Fibroblast of mammary gland (primary cell): ENCODE data around the gene SP3.

Source experiments
- DNase-seq: peaks from one replicate; pipeline ENCODE4 v3.0.0-alpha.2; 2010; ENCODE audit warnings: low read depth
- H3K4me3 ChIP-seq: 2 replicates; pipeline ENCODE4 v1.5.1; 2011; ENCODE audit warnings: low read depth, mild to moderate bottlenecking, low read length, moderate library complexity; ENCODE audit not compliant: control insufficient read depth
- CTCF ChIP-seq: conservative IDR thresholded peaks from 2 replicates; pipeline ENCODE4 v1.5.1; 2011; ENCODE audit warnings: low read depth, low read length, inconsistent platforms; ENCODE audit not compliant: control insufficient read depth, insufficient read depth

Gene SP3

DNA sequence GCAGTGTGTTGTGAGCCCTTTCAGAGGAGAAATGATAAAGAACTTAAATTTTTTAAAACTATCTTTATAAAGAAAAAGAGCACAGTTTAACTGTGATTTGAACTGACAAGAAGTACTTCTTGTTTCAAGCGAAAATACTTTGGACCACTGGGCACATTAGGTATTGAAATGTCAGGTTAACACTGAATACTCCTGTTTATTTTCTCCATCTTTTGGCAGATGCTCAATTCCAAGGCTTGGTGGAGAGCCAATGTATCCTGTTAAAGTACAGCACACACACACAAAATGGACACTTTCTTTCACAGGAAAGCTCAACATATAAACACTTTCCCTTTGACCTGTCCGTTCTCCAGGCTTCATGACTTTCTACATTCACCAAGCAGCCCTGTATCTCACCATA is 32.6 kb upstream of the SP3 start:
- TF ChIP-seq CTCF, result no peak
- DNase-seq, result peak; percentile 41
- H3K4me3 ChIP-seq, result no peak overlapping the region

- DNase-seq, result peak; percentile 79
- no peak for TF ChIP-seq CTCF
- no peak overlapping the region for H3K4me3 ChIP-seq
Observed at GRCh38 chr2:173997269-173997668, 32.1 kb upstream of the SP3 start.

DNA sequence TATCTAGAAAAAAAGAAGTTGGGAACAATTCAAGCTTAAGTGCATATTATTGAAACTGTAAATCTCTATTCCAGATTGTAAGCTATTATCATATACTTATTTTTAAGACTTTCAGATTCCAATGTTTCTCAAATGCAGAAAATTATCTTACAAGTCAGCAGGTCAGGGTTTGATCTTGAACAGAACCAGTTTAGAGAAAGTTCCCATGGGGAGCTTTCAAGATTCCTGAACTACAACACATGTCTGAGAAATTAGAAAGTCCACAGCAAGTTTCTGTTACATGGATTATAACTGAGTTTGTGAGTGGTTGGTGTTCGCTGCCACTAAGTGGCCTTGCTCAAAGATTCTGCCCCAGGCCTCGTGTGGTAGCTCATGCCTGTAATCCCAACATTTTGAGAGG is 31.6 kb upstream of the SP3 start:
- no peak overlapping the region for H3K4me3 ChIP-seq
- TF ChIP-seq CTCF, result no peak
- DNase-seq, result no peak

GRCh38 chr2:173993459-173993858 is 28.3 kb upstream of the SP3 start:
- H3K4me3 ChIP-seq, result no peak overlapping the region
- no peak for TF ChIP-seq CTCF
- no peak for DNase-seq

DNA sequence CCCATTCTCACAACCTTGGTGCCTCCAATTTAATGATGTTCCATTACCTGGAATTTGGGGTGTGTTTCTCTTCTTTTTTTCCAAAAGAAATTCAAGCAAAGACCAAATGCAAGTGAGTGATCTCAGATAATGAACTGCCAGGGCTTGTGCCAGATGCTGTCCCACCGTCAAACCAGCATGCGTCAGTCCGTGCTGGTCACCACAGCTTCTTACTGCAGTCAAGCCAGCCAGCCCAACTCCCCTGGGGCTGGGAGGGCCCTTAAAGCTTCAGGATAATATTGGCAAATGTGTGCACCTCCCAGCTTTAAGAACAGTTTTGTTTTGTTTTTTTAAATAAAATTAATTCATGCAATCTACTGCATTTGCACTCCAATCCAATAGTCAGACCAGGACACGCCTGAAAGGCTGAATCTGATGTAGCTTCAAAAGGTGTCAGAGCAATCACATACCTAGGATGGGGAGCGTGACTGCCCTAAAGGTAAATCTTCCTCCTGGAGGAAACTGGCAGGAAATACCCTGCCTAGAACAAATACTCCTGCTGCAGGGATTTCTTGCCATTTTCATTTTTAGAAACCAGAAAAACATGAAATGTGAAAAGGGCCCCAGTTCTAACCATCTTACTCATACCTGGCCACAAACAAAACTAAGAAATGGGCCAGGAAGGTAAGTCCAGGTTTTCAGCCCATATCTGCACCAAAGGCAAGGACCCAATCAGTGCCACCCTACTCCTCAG is 26.8 kb upstream of the SP3 start:
- no peak overlapping the region for H3K4me3 ChIP-seq
- peak; percentile 92 for DNase-seq
- TF ChIP-seq CTCF, result no peak

DNA sequence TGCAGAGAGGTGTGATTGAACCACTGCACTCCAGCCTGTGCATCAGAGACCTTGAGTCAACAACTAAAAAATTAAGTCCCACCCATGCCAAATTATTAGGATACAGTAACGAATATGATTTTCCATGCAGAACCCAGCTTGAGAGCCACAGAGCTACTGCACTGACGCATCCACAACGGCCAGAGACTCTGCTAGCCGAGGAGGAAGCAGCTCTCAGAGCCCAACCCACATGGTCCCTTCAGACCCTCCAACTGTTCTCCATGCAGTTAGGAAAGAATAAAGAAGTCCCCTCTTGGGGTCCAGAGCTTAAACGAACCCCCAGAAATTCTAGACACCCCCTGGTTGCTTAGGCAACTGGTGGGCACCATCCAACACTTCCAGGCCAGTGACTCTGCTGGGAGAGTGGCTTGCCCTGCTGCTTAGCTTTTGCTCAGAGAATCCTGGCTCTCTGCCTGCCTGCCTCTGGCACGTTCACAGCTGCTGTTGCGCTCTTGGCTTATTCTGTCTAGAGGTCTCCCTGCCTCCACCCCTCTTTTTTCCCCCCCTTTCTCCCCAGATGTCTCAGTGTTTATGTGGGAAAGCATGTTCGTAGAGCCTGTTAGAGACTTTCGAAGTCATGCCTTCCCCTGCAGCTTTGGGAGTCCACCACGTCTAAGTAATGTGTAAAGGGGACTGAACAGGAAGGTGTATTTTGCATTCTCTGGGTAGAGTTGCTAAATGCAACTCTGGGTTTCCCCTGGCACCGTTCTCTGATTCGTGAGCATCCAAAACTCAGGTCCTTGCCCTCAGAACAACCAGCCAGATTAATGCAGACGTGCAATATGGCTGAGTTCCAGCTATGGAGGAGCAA is 26.0 kb upstream of the SP3 start:
- peak; percentile 88 for DNase-seq
- H3K4me3 ChIP-seq, result no peak overlapping the region
- no peak for TF ChIP-seq CTCF
